Measurements from ENCODE around the gene ATF7.

ATF7 gene

GRCh38 chr12:53465679-53466078, 160.5 kb downstream of the ATF7 start:
- DNase-seq (ENCODE audit: low spot score): no peak
- no peak for TF ChIP-seq CTCF (IDR thresholded peaks at IDR 0.05; ENCODE audit: extremely low read depth, missing control alignments)

GRCh38 chr12:53464685-53465418, 161.3 kb downstream of the ATF7 start:
- no peak for TF ChIP-seq CTCF (IDR thresholded peaks at IDR 0.05; ENCODE audit: extremely low read depth, missing control alignments)
- no peak for DNase-seq (ENCODE audit: low spot score)

GRCh38 chr12:53463802-53464560, 162.2 kb downstream of the ATF7 start:
- no peak for DNase-seq (ENCODE audit: low spot score)
- no peak for TF ChIP-seq CTCF (IDR thresholded peaks at IDR 0.05; ENCODE audit: extremely low read depth, missing control alignments)

GRCh38 chr12:53462935-53463334, 163.2 kb downstream of the ATF7 start:
- TF ChIP-seq CTCF (IDR thresholded peaks at IDR 0.05; ENCODE audit: extremely low read depth, missing control alignments): no peak
- no peak for DNase-seq (ENCODE audit: low spot score)

- TF ChIP-seq CTCF (IDR thresholded peaks at IDR 0.05; ENCODE audit: extremely low read depth, missing control alignments): no peak
- no peak for DNase-seq (ENCODE audit: low spot score)
Measured at GRCh38 chr12:53461591-53461990, 164.6 kb downstream of the ATF7 start.

- TF ChIP-seq CTCF (IDR thresholded peaks at IDR 0.05; ENCODE audit: extremely low read depth, missing control alignments): no peak
- no peak for DNase-seq (ENCODE audit: low spot score)
Measured at GRCh38 chr12:53461059-53461458, 165.1 kb downstream of the ATF7 start.

- no peak for TF ChIP-seq CTCF (IDR thresholded peaks at IDR 0.05; ENCODE audit: extremely low read depth, missing control alignments)
Measured at GRCh38 chr12:53459097-53459496, 167.1 kb downstream of the ATF7 start.

More at GRCh38 chr12:53459097-53459496, 167.1 kb downstream of the ATF7 start:
- no peak for DNase-seq (ENCODE audit: low spot score)

Data from GM20000 (cell line).